Left renal cortex interstitium (tissue), 4 donors: ENCODE data around the gene P2RX6. TPM values are rescaled to one million over a fixed set of nuclear protein-coding genes. Genes with fewer than 3 reads are reported as not detected.

Experiments used
- DNase-seq, 4 donors: peaks; one replicate each; pipeline ENCODE4 v3.0.0-alpha.2; 2013; ENCODE audit warnings: low read depth in 4 of 4, low spot score in 2 of 4, missing footprints in 1 of 4
- polyA plus RNA-seq, 4 donors: library from polyadenylated mRNA; unstranded; fragments of 120-200 nt; gene quantifications; one replicate each; pipeline ENCODE4 v1.2.1, GENCODE V29; 2013; ENCODE audit not compliant: insufficient read length in 4 of 4

Gene P2RX6
- polyA plus RNA-seq, 4 donors, result 0.92 to 2.3 (median 1.8) TPM

GRCh38 chr22:20979243-20979809 is 35.6 kb upstream of the P2RX6 start:
- DNase-seq, result peak in 1 of 4 donors; percentile 51

- no peak for DNase-seq
Measured at GRCh38 chr22:20979940-20980453, 35.0 kb upstream of the P2RX6 start.

- DNase-seq, result no peak
Measured at GRCh38 chr22:20980523-20980922, 34.4 kb upstream of the P2RX6 start.

- no peak for DNase-seq
Measured at GRCh38 chr22:20980938-20981722, 33.8 kb upstream of the P2RX6 start.

GRCh38 chr22:20981787-20982562 is 33.0 kb upstream of the P2RX6 start, which contains the start of gene LZTR1:
TSS of gene LZTR1 (plus strand) at chr22:20982297. CDS start at chr22:20982372, 75 bp downstream.
- peak in 3 of 4 donors; percentile 65 to 77 (median 70) for DNase-seq

- no peak for DNase-seq
Measured at GRCh38 chr22:20982563-20982882, 32.4 kb upstream of the P2RX6 start.

GRCh38 chr22:20983081-20983771 is 31.7 kb upstream of the P2RX6 start:
- no peak for DNase-seq

GRCh38 chr22:20985720-20986119 is 29.2 kb upstream of the P2RX6 start:
- no peak for DNase-seq

- DNase-seq, result no peak
Measured at GRCh38 chr22:20986365-20986764, 28.6 kb upstream of the P2RX6 start.

GRCh38 chr22:20987375-20987774 is 27.6 kb upstream of the P2RX6 start:
- DNase-seq, result no peak

- DNase-seq, result no peak
Measured at GRCh38 chr22:20988573-20989322, 26.2 kb upstream of the P2RX6 start.

GRCh38 chr22:20989323-20990138 is 25.4 kb upstream of the P2RX6 start:
- no peak for DNase-seq

GRCh38 chr22:20990184-20991180 is 24.5 kb upstream of the P2RX6 start:
- no peak for DNase-seq

- no peak for DNase-seq
Measured at GRCh38 chr22:20991252-20992055, 23.5 kb upstream of the P2RX6 start.

- DNase-seq, result no peak
Measured at GRCh38 chr22:20992056-20992442, 22.9 kb upstream of the P2RX6 start.

GRCh38 chr22:20992456-20993303 is 22.3 kb upstream of the P2RX6 start:
- no peak for DNase-seq
